Measurements from ENCODE around the gene GRID1. TPM values are rescaled to one million over a fixed set of nuclear protein-coding genes. Genes with fewer than 3 reads are reported as not detected.
"Not testable (repeated sequence)": the region's sequence is repeated elsewhere in the genome, so short reads cannot be mapped to it uniquely, and the experiment has no call there.

The GRID1 gene
- total RNA-seq, 1 experiment from 2014 or later: 0.31 TPM

DNA sequence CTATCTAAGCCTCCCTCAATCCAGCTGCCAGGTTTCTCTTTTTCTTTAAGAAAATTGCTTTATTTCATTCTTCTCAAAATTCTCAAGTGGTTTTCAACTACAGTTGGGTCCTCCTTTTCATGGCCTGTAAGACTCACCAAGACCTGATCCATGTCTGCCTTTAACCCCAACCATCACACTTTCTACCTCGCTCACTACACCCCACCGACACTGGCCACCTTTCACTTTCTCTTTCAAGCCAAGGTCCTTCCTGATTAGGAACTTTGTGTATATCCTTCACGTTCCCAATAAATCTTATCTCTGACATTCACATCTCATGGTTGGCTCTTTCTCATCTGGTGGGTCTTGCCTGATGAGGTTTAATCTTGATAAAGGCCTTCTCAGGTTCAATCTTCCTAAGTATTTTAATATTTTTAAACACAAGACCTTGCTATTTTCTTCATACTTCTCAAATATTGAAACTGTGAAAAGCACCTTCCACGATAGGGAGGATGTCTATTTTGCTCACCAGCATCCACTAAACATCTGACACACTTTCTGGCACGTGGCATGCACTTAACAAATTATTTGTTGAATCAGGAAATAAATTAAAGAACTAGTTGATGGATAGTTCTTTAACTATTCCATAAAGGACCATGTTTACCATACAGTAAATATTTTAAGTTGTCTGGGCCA is 624.8 kb downstream of the GRID1 start:
- H3K4me3 ChIP-seq (ENCODE audit: insufficient read depth, low read depth, low read length): no peak overlapping the region
- no peaks in the 10 kb centered on the region for H3K27me3 ChIP-seq (ENCODE audit: control insufficient read depth, insufficient read depth, low read length)
- DNase-seq: no peak
- no peaks in the 10 kb centered on the region for H3K36me3 ChIP-seq (replicated peaks; ENCODE audit: control insufficient read depth, insufficient read depth, low read length)

DNA sequence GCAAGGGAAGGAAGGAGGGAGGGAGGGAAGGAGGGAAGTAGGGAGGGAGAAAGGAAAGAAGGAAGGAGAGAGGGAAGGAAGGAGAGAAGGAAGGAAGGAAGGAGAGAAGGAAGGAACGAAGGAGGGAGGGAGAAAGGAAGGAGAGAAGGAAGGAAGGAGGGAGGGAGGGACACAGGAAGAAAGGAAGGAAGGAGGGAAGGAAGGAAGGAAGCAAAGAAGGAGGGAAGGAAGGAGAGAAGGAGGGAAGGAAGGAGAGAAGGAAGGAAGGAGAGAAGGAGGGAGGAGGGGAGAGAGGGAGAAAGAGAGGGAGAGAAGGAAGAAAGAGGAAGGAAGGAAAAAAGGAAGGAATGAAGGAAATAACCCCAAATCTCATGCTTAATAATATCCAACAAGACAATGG is 630.6 kb downstream of the GRID1 start:
- H3K36me3 ChIP-seq (replicated peaks; ENCODE audit: control insufficient read depth, insufficient read depth, low read length): no peaks in the 10 kb centered on the region
- DNase-seq: no peak
- H3K27me3 ChIP-seq (ENCODE audit: control insufficient read depth, insufficient read depth, low read length): no peaks in the 10 kb centered on the region
- H3K4me3 ChIP-seq (ENCODE audit: insufficient read depth, low read depth, low read length): no peak overlapping the region

DNA sequence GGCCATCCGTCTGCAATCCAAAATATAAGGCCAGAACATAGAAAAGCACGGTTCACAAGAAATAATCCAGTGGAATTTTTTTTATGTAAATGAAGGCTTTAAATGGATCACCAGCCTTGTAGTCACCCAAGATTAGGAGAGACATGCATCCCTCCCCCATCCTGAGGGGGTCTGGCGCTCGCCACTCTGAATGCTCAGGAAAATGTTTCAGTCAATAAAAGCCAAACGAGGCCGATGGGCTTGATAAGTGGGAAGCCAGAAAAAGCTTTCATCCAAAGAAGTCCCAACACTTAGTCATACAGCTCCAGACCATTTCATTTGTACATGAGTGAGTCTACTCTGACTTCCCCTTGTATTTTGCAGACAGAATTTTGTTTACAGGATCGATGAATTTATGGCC is 631.8 kb downstream of the GRID1 start:
- H3K4me3 ChIP-seq (ENCODE audit: insufficient read depth, low read depth, low read length): no peak overlapping the region

DNA sequence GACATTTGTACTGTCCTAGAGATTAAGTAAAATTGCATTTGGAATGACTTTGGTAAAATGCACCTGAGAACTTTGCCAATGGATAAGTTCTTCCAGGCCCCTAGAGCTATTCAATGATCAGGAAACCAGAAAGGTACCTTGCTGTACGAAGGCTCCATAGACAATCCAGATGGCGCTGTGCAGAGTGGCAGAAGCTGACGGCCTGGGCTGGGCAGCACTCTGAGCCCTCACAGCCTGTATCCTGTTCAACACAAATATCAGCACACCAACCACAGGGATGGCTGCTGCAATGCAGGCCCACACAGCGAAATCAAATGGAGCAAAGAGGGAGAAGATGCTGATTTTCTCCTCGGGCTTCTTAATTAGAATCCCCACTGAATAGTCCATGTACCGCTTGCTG is 642.4 kb downstream of the GRID1 start:
- no peaks in the 10 kb centered on the region for H3K36me3 ChIP-seq (replicated peaks; ENCODE audit: control insufficient read depth, insufficient read depth, low read length)
- DNase-seq: no peak
- H3K4me3 ChIP-seq (ENCODE audit: insufficient read depth, low read depth, low read length): no peak overlapping the region
- H3K27me3 ChIP-seq (ENCODE audit: control insufficient read depth, insufficient read depth, low read length): no peaks in the 10 kb centered on the region

More for the DNA sequence above, 631.8 kb downstream of the GRID1 start:
- no peak for DNase-seq
- Histone ChIP-seq H3K27me3 (ENCODE audit: control insufficient read depth, insufficient read depth, low read length) (no peaks in the 10 kb centered on the region), H3K36me3 (replicated peaks; ENCODE audit: control insufficient read depth, insufficient read depth, low read length) (no peaks in the 10 kb centered on the region)

DNA sequence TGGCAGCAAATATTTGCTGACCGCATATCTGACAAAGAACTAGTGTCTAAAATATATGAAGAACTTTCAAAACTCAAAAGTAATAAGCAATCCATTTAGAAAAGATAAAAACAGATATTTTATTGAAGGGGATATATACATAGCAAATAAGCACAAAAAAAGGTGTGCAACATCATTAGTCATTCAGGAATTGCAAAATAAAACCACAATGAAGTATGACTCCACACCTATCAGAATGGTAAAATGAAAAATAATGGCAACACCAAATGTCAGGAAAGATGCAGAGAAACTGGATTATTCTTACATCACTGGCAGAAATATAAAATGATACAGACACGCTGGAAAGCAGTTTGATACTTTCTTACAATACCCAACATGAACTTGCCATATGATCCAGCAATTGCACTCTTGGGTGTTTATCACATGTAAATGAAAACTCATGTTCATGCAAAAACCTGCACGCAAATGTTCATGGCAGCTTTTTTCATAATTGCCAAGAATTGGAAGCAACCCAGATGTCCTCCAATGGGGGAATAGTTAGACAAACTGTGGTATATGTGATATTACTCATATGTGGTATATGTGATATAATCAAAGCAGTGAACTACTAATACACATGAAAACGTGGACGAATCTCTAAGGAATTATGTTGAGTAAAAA is 645.5 kb downstream of the GRID1 start:
- no peaks in the 10 kb centered on the region for H3K27me3 ChIP-seq (ENCODE audit: control insufficient read depth, insufficient read depth, low read length)
- DNase-seq: no peak
- no peak overlapping the region for H3K4me3 ChIP-seq (ENCODE audit: insufficient read depth, low read depth, low read length)
- H3K36me3 ChIP-seq (replicated peaks; ENCODE audit: control insufficient read depth, insufficient read depth, low read length): no peaks in the 10 kb centered on the region

DNA sequence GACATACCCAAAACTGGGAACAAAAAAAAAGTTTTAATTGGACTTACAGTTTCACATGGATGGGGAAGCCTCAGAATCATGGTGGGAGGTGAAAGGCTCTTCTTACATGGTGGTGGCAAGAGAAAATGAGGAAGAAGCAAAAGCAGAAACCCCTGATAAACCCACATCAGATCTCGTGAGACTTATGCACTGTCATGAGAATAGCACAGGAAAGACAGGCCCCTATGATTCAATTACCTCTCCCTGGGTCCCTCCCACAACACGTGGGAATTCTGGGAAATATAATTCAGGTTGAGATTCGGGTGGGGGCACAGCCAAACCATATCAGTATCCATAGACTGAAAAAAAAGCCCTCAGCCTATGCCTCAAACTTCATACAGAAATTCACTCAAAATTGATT is 647.2 kb downstream of the GRID1 start:
- DNase-seq: no peak
- no peak overlapping the region for H3K4me3 ChIP-seq (ENCODE audit: insufficient read depth, low read depth, low read length)
- no peaks in the 10 kb centered on the region for H3K27me3 ChIP-seq (ENCODE audit: control insufficient read depth, insufficient read depth, low read length)
- no peaks in the 10 kb centered on the region for H3K36me3 ChIP-seq (replicated peaks; ENCODE audit: control insufficient read depth, insufficient read depth, low read length)

DNA sequence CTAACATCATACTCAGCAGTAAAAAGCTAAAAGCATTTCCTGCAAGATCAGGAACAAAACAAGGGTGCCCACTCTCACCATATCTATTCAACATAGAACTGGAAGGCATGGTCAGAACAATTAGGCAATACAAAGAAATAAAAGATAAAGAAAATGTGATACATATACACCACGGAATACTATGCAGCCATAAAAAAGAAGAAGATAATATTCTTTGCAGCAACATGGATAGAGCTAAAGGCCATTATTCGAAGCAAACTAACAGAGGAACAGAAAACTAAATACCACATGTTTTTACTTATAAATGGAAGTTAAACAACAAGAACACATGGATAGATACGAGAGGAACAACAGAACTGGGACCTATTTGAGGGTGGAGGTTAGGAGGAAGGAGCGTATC is 652.7 kb downstream of the GRID1 start:
- no peak for DNase-seq
- H3K36me3 ChIP-seq (replicated peaks; ENCODE audit: control insufficient read depth, insufficient read depth, low read length): no peaks in the 10 kb centered on the region
- no peaks in the 10 kb centered on the region for H3K27me3 ChIP-seq (ENCODE audit: control insufficient read depth, insufficient read depth, low read length)
- H3K4me3 ChIP-seq (ENCODE audit: insufficient read depth, low read depth, low read length): no peak overlapping the region

DNA sequence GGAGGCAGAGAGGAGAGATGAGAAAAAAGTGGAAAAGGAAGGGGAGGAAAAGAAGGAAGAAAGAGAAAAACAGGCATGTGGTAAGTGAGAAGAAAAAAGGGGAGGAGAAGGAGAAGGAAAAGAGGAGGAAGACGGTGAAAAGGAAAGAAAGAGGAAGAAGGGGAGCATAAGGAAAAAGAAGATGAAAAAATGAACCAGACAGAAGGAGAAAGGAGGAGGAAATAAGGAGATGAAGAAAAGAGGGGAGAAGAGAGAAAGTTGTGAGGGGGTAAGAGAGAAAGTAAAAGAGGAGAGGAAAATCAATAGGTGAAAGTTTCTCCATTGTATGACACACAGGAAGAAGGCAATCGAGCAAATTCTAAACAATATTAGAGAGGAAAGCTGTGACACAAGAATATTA is 663.8 kb downstream of the GRID1 start:
- no peak overlapping the region for H3K4me3 ChIP-seq (ENCODE audit: insufficient read depth, low read depth, low read length)
- DNase-seq: no peak
- no peaks in the 10 kb centered on the region for H3K27me3 ChIP-seq (ENCODE audit: control insufficient read depth, insufficient read depth, low read length)
- H3K36me3 ChIP-seq (replicated peaks; ENCODE audit: control insufficient read depth, insufficient read depth, low read length): no peaks in the 10 kb centered on the region

DNA sequence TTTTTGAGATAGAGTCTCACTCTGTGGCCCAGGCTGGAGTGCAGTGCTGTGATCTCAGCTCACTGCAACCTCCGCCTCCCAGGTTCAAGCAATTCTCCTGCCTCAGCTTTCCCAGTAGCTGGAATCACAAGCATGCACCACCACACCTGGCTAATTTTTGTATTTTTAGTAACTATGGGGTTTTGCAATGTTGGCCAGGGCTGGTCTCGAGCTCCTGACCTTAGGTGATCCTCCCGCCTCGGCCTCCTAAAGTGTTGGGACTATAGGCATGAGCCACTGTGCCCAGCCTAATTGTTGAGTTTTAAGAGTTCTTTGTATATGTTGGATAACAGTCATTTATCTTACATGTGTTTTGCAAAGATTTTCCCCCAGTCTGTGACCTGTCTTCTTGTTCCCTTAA is 667.5 kb downstream of the GRID1 start:
- not testable (repeated sequence) for H3K36me3 ChIP-seq (replicated peaks; ENCODE audit: control insufficient read depth, insufficient read depth, low read length); H3K4me3 ChIP-seq (ENCODE audit: insufficient read depth, low read depth, low read length); H3K27me3 ChIP-seq (ENCODE audit: control insufficient read depth, insufficient read depth, low read length); DNase-seq

DNA sequence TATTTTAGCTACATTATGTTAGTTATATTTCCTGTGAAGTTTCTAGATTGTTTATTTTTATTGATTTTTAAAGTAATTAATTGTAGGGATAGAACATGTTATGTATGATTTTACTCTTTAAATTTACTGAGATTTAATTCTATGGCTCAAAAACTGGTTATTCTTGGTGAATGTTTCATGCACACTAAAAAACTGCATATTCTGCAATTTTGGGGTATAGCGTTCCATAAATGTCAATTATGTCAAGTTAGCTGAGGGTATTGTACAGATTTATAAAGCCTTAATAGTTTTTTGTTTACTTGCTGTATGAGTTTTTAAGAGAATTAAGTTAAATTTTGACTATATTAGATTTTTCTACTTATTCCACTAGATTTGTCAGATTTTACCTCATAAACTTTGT is 669.7 kb downstream of the GRID1 start:
- DNase-seq: no peak
- Histone ChIP-seq H3K4me3 (ENCODE audit: insufficient read depth, low read depth, low read length) (no peak overlapping the region), H3K27me3 (ENCODE audit: control insufficient read depth, insufficient read depth, low read length) (no peaks in the 10 kb centered on the region), H3K36me3 (replicated peaks; ENCODE audit: control insufficient read depth, insufficient read depth, low read length) (no peaks in the 10 kb centered on the region)

DNA sequence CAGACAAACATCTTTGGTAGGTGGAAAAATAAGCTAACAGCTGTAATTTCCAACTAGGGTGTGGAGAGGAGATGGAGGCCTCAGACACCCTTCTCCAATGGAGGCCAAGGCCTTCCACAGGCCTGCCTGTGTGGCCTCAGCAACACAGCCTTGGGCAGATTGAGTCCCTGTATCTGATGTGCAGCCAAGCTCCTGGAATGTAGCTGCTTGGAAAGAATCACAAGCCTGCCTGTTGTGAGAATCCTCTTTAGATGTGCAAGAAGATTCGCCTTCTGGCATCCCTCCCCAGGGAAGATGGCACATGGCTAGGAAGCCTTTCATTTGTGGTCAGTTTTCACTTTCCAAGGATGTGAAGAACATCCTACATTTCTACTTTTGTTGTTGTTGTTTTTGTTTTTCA is 684.0 kb downstream of the GRID1 start:
- no peak overlapping the region for H3K4me3 ChIP-seq (ENCODE audit: insufficient read depth, low read depth, low read length)
- no peaks in the 10 kb centered on the region for H3K36me3 ChIP-seq (replicated peaks; ENCODE audit: control insufficient read depth, insufficient read depth, low read length)
- H3K27me3 ChIP-seq (ENCODE audit: control insufficient read depth, insufficient read depth, low read length): no peaks in the 10 kb centered on the region
- no peak for DNase-seq

DNA sequence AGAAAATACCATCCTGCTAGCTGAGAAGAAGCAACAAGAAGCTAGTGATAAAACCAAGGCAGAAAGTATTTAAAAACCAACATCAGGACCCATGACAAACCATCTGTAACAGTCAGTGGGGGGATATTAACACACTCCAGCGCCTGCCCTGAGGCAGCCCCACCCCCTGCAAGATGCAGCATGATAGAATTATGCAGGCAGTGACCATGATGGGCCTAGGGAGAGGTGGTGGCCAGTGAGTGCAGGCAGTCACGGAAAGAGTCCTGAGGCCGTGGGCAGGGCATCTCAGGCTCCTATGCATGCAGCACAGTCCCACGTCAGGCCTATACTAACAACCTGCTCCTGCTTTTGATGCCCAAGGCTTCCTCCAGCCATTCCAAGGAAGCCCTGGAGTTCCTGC is 686.9 kb downstream of the GRID1 start:
- DNase-seq: no peak
- no peaks in the 10 kb centered on the region for H3K36me3 ChIP-seq (replicated peaks; ENCODE audit: control insufficient read depth, insufficient read depth, low read length)
- no peaks in the 10 kb centered on the region for H3K27me3 ChIP-seq (ENCODE audit: control insufficient read depth, insufficient read depth, low read length)
- no peak overlapping the region for H3K4me3 ChIP-seq (ENCODE audit: insufficient read depth, low read depth, low read length)

DNA sequence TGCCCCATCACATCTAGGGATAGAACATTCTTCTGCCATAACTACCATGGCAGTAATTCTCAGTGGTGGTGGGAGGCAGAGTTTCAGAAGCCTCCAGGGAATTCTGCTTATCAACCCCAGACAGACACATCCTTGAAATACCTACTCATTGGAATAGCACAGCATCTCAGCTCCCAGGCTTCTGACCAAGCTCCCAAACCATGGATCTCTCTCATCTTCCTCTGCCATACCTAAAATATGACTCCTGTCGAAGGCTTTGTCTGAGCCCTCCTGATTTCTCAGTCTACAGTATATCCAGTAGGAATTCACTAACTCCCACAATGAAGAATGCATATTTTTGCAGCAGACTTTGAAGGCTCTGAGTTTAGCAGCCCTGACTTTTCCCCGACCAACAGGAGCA is 687.5 kb downstream of the GRID1 start:
- DNase-seq: no peak
- no peak overlapping the region for H3K4me3 ChIP-seq (ENCODE audit: insufficient read depth, low read depth, low read length)
- no peaks in the 10 kb centered on the region for H3K27me3 ChIP-seq (ENCODE audit: control insufficient read depth, insufficient read depth, low read length)
- no peaks in the 10 kb centered on the region for H3K36me3 ChIP-seq (replicated peaks; ENCODE audit: control insufficient read depth, insufficient read depth, low read length)

DNA sequence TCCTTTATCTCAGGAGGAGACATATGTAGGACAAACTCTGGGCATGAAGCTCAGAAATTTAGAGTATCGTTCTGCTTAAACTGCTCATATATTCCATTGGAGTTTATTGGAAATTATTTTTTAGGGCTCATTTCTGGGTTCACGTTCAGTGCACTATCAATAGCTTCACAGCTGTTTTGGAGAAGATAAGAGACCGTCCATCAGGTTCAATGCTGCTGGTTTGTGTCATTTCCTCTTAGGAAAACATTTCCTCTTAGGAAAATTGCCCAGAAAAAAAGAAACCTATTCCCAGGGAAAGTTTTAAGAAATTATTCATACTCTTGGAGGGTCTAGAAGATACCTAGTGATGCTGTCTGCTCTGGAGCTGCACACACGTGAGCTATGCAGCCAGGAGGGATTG is 691.7 kb downstream of the GRID1 start:
- Histone ChIP-seq H3K27me3 (ENCODE audit: control insufficient read depth, insufficient read depth, low read length) (no peaks in the 10 kb centered on the region), H3K4me3 (ENCODE audit: insufficient read depth, low read depth, low read length) (no peak overlapping the region), H3K36me3 (replicated peaks; ENCODE audit: control insufficient read depth, insufficient read depth, low read length) (no peaks in the 10 kb centered on the region)
- DNase-seq: no peak

DNA sequence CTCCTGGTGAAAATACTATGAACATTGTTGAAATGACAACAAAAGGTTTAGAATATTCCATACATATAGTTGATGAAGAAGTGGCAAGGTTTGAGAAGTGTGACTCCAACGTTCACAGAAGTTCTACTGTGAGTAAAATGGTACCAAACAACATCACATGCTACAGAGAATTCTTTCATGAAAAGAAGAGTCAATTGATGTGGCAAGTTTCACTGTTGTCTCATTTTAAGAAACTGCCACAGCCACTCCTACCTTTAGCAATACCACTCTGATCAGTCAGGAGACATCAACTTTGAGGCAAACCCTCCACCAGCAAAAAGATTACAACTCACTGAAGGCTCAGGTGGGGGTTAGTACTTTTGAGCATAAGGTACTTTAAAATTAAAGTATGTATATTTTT is 693.3 kb downstream of the GRID1 start:
- Histone ChIP-seq H3K36me3 (replicated peaks; ENCODE audit: control insufficient read depth, insufficient read depth, low read length) (no peaks in the 10 kb centered on the region), H3K27me3 (ENCODE audit: control insufficient read depth, insufficient read depth, low read length) (no peaks in the 10 kb centered on the region), H3K4me3 (ENCODE audit: insufficient read depth, low read depth, low read length) (no peak overlapping the region)
- DNase-seq: no peak

DNA sequence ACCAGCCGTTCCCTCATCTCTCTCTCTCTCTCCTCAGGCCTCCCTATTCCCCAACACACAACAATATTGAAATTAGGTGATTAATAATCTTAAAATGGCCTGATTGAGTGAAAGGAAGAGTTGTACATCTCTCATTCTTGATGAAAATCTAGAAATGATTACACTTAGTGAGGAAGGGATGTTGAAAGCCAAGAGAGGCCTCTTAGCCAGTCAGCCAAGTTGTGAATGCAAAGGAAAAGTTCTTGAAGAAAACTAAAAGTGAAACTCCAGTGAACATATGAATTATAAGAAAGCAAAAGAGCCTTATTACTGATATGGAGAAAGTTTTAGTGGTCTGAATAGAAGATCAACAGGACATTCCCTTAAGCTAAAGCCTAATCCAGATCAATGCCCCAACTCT is 695.1 kb downstream of the GRID1 start:
- Histone ChIP-seq H3K36me3 (replicated peaks; ENCODE audit: control insufficient read depth, insufficient read depth, low read length) (no peaks in the 10 kb centered on the region), H3K27me3 (ENCODE audit: control insufficient read depth, insufficient read depth, low read length) (no peaks in the 10 kb centered on the region), H3K4me3 (ENCODE audit: insufficient read depth, low read depth, low read length) (no peak overlapping the region)
- no peak for DNase-seq
